HG03460 (cell line): ENCODE results near the gene SSUH2.

Source experiments
- ATAC-seq: cut with Tn5 transposase; IDR thresholded peaks from one replicate; pipeline ENCODE4 v1.9.1; 2021; ENCODE audit not compliant: unreplicated experiment

Gene SSUH2

DNA sequence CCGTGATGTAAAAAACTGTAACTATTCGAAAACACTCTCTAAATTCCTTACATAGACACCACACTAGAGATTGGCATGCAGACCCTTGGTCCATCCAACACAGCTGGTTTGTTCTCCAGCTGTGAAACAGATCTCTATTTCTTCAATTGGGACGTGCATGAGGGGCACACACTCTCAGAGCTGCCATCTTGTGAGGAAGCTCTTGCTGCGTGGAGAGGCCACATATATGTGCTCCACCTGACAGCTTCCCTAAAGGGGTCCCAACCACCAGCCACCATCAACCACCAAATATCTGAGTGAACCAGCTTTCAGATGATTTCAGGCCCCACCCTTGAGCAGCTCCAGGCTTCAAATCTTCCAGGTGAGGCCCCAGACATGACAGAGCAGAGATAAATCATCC is 25.6 kb downstream of the SSUH2 start:
- ATAC-seq = no peak

DNA sequence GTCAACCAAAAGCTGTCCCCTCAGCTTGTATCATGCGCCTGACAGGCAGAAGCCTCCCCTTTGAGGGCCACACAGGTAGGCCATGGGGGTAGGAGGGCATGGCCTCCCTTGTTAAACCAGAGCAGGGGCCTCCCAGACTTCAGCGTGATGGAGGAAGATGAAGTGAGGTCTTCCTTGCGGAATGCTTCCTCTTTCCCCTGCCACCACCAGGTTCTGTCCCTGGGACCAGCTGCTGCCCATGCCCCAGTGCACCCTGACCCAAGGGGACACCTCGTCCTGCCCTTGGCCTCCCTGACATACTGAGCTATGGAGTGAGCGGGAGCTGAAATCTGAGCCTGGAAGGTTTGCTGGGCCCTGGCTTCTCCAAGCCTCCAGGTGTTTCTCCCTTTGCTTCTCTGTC is 26.7 kb downstream of the SSUH2 start:
- no peak for ATAC-seq

DNA sequence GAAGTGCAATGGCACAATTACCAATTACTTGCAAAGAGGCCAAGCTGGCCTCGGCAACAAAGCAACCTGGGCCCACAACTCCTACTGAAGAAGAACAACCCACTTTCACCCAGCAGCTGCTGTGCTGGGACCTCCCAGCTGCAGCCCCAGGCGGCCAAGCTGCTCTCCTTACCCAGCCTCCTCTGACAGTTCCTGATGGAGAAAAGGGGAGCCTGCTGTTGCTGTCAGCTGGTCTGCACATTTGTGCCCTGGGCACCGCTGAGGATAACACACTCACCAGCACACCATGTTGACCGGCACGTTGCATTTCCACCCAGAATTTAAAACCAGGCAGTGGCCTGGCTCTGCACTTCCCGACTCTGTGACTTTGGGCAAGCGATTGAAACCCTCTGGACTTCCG is 33.6 kb downstream of the SSUH2 start:
- ATAC-seq = no peak

DNA sequence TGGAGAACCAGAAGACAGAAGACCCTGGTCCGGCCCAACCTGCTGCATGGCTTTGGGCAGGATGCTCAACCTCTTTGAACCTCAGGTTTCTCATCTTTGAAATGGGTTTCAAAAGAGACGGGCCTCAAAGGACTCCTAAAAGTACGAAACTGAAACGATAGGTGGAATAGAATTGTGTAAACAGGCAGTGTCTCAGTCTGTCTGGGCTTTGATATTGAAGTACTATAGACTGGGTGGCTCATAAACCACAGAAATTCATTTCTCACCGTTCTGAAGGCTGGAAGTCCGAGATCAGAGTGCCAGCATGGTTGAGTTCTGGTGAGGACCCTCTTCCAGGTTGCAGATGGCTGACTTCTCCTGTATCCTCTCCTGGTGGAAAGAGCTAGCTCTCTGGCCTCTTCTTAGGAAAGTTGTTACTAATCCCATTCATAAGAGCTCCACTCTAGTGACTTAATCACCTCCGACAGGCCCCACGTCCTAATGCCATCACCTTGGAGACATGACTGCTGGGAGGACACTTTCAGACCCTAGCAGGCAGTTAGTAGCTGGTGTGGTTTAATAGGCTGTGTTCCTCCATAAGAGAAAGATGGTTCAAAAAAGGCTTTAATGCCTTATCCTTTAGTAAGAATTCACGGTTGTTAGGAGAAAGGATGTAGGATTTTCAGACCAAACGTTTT is 35.7 kb downstream of the SSUH2 start:
- no peak for ATAC-seq

DNA sequence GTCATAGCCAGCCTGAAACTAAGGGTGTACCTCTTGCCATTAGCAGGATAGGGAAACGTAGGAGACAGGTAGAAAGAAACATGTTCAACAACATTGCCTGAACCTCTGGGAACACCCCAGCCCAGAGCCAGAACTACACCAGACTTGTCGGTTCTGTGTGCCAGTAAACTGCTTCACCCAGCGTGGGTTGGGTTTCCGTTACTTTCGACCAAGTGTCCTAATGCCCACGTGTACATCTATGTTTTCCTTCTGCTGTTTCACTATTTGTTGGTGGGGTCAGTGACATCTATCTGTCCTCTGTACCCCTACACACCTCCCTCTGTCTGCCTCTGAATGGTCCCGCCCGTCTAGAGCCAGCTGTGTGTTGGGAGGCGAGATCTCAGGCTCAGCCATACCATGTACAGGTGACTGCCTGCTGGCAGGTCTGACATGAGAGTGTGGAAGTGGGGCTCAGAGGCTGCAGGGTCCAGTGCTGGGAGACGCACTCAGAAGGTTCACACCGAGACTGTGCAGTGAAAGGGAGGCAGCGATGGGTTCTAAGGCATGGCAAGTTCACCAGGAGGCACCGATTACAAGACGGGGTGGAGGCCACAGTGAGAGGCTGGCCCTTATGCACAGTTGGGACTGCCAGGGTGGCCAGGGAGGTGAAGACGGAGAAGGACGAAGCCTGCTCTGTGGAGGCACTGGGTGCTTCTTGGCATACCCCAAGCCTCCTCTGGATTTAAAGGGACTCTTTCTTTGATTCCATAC is 36.4 kb downstream of the SSUH2 start:
- no peak for ATAC-seq

DNA sequence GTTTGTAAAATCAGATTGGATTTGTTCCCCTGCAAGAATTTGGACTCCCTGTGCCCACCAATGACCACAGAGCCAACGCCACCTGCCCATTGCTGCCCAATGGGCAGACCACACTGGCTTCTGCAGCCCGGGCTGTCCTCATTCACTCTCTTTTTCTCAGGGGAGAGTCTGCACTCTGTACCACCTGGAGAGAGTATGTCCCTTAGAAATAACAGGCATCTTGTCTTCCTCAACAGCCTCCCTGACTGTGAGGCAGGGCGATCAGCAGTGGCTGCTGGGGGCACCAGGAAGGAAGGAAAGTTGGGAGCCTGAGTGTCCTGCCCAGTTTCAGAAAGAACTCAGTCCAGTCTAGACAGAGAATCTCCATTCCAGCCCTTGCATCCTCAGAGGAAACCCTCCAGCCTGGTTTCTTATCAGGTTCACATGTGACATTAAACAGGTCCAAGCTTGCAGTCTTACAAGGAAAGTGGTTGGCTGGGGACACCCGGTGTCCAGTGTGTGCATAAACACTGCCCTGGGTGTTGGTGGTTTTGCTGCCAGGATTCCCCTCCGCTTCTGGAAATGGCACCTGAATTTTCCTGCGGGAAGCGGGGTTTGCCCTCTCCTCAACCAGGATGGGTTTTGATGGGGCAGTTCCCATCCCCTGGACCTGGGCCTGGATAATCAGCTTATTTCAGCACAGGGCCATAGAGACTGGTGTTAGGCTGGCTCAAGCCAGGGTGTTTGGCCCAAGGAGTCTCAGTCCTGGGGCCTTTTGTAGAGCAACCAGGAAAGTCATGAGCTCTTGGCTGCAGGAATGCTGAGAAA is 37.2 kb downstream of the SSUH2 start:
- no peak for ATAC-seq

DNA sequence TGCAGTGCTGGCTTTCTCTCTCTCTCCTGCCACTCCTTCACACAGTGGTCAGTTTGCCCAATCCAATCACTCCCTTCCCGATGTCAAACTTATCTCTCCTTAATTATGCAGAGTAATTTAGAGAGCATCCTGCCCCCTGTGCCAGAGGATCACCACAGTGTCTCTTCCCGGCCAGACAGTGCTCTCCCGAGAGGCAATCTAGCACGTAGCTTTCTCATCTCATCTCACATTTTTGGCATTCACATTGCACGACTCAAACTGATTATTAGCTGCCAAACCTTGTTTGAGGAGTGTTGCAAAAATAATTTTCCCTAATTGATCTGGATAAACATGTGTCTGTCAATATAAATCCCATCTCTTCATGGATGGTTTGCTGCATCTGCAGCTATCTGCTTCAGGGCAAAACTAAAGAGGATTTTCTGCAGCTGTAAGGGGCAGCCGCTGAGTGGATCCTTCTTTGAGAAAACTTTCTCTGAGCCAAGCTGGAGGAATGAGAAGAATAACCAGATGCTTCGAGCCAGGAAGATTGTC is 37.8 kb downstream of the SSUH2 start:
- no peak for ATAC-seq

DNA sequence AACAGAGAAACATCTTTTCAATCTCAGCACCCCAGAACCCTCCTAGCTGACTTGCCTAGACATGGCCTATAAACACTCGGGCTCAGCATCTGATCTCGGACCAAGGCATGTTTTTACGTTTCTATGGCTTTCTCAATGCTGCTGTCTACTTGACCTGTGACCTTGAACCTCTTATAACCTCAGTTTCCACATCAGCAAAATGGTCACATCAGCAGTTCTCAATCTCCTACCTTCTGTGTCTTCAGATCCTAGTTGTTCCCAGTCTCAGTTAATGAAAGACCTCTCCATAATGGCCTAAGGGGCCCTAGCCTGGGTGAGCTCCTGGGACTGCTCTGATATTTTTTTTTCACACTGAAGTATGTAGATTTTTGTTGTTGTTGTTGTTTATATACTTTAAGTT is 39.6 kb downstream of the SSUH2 start:
- no peak for ATAC-seq

DNA sequence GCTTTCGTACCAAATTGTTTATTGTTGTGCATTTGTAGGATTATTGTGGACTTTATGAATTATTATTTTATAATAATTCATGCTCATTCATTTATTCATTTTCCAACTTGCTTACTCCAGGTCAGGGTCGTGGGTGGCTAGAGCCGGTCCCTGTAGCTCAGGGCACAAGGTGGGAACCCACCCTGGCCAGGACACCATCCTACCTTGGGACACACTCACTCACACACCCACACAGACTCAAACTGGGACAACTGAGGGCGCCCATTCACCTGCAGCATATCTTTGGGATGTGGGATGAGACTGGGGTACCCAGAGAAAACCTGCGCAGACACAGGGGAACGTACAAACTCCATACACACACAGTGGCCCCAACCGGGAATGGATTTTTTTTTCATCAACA is 40.6 kb downstream of the SSUH2 start:
- ATAC-seq = no peak

DNA sequence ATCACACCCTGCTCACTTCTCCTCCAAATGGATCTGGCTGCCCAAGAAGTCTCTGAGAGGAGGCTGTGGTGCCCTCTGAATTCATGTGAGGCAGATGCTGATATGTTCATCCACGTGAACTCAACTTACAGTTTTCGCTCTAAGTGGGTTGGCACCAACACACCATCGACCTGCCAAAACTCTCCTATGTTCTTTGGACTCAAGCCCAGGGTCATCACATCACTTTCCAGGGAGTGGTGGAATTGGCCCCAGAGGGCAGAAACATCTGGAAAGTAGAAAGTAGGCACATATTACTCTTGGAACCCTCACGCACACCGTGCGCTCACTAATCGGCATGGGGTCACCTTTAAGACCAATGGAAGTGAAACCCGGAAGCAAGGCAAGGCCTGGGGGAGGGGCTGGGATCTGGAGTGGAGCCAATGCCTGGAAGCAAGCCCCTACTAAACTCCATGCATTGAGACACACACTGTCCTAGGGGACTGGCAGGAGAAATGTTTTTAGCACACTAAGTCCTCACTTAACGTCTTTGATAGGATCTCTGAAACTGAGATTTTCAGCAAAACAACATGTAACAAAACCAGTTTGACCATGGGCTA is 41.4 kb downstream of the SSUH2 start:
- ATAC-seq = no peak

DNA sequence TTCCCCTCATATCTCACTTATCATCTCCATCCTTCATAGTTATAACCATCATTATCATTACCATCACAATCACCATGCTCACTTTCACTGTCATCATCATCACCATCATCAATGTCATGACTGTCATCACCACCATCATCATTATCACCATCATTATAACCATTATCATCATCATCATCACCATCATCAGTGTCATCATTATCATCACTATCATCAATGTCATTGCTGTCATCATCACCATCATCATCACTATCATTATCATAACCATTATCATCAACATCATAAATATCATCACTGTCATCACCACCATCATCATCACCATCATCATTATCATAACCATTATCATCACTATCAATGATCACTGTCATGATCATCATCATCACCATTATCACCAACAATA is 44.1 kb downstream of the SSUH2 start:
- no peak for ATAC-seq

DNA sequence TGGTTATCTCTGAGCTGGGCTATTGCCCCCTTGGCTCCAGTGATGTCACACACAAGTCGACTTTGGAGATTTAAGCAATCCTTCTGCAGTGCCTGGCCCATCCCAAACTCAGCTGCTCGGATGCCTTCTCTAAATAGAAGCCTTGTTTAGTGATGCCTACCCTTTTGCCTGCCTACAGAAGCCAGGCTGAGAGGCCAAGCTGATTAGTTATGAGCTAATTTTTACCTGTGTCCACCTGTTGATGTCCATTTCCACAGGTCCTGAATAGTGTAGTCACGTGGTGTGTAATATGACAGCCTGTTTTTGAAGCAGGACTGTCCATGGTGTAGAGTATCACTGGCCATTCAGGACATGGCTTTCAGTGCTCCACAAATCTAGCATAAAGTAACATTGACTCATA is 45.5 kb downstream of the SSUH2 start:
- no peak for ATAC-seq

DNA sequence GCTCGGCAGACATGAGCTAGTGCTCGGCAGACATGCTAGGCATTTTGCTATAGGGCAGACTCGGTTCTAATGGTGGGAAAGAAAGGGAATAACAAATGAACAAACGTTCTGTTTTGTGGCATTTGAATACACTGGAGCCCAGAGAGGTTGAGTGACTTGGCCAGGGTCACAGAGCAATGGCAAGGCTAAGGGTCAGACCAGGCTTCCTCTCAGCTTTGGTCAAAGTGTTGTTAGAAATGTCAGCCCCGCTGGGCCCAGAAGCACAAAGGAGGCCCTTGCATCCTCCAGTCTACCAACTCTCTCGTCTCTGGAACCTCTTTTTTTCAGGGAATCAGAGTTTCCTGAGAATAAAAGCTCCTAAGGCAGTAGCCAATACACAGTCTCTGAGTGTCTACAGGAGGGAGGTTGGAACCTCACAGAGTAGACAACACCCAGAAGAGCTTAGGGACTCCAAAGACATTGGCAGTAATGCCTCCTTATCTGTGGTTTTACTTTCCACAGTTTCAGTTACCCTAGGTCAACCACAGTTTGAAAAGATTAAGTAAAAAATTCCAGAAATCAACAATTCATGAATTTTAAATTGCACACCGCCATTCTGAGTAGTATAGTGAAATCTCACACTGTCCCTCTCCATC is 47.3 kb downstream of the SSUH2 start:
- ATAC-seq = no peak

DNA sequence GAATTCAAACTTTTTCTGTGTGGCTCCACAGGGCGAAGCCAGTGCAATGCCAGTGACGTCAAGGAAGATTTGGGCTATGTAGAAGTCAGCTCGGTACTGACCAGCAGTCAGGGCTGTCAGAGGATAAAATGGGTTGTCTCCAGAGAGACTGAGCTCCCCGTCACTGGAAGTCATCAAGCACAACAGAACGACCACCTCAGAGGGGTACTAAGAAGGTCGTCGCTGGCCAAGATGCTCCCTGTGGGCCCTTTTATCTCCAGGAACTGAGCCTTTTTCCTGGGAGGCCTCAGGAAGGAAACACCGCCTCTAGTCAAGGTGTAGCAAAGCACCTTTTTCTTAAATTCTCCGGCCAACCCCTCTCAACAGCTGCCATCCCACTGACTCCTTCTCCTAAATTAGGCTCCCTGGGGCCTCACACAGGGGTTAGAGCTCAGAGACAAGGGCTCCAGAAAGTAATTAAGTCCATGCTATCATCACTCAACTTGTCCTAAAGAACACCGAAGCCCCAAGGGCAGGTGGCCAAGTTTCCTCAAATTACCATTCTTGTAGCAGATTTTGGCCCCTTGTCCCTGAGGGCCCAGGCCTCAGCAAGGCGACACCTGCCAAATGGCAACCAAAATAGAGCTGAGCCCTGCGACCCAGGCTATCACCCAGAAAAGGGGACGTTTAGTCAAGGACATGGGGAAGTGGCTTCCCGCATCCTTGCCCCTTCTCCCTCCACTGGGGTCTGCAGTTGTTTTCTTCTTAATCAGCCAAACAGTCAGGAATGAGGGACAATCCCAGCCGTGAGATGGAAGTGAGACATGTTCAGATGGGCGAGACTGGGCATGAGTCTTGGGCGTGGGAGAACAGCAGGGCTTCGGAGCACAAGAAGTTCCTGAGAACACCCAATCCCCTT is 48.0 kb downstream of the SSUH2 start:
- no peak for ATAC-seq

DNA sequence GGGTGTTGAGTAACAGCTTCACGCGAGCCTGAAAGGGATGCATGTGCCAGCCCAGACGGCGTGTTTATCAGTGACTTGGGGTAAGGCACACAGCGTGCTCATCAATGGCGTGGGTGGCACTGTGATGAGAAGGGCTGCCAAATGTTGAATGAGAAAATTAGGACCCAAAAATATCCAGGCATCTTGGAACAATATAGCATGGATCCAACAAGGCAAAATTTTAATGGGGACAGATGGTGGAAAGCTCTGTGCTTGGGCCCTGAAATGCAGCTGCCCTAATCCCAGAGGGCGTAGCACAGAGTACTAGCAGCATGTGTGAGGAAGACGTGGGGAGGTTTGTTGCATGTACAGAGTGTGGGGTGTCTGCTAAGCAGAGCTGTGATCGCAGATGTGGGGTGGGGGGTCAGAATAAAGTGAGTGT is 48.9 kb downstream of the SSUH2 start:
- ATAC-seq = no peak

DNA sequence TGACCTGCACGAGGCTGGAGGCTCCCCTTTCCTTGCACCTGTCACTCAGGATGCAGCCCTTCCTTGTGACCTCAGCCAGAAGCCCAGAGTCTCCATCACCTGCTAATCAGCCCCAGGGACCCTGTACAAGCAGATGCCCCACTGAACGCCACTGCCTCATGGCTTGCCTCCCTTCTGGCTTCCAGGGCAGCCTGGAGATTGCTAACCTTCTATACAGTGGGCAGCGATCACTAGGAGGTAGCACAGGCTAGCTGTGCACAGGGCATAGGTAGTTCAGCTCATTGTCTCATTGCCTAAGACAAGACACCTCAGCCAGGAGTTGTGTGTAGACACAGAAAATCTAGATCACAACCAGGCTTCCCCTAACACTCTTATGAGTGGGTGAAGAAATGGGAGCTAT is 49.3 kb downstream of the SSUH2 start:
- no peak for ATAC-seq

DNA sequence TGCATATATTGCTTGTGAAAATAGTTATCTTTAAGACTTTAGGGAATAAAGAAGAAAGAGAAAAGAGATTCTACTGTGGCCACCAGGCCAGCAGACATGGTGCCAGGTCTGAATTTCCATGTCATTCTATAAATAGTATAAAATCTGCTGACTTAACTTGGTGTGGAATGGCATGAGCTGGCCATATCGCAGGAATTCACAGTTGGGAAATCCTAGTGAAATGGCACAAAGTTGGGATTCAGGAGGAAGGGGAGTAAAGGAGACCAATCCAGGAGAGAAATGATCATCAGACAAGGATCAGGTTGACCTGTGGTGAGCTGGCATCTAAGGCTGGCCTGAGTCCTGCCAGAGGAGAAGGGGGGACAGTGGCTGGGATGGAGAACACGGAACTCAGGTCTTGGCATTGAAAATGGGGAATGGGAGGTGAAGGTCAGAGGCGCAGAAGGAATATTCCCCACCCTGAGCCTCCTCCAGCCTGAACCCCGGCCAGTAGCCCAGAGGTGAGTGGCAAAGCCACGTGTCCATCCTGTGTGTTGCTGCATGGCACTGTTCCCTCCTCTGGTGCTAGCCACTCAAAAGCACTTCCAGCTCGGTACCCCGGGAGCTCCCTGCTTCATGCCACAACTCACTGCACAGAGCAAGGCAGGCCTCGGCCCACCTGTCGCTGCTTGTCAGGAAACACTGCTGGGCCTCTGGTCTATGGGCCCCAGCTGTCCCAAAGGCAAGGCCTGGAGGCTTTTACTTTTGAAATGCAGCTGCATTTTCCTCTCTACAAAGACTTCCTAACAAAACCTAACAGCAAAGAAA is 51.4 kb downstream of the SSUH2 start:
- no peak for ATAC-seq

DNA sequence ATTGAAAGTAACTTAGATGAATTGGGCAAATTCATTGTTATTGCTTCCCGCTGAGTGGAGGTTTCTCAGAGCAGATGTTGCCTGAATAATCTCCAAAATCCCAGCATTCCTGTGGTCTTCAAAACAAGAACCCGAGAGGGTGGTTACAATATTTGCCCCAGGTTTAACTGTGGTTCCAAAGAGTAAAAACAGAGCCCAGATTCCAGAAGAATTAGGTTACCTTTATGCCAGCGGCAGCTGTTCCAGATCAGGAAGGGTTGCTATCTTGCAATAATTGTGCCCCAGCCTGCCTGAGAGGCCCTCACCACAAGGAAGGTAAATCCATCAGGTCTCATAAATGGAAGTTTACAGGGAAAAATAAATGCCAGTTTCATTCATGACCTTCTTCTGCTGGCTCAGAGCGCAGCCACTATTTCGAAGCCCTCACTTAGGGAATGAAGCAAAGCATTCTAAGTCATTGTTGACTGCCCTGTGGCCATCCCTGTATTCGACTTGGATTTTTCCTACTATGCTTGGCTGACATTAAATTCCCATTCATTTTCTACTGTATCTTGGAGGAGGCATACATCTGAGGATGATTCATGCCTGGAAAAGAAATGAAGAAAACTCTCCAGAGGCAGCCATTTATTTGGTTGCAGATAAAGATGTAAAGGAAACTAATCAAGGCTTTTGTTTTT is 54.6 kb downstream of the SSUH2 start:
- ATAC-seq = no peak
